BLaER1 treated with 17β-estradiol and CSF1 and Interleukin-3, amounts not matched to agents 10 nM and 100 nM (cell line): ENCODE data around the gene CCDC34.

Experiments used
- H3K27ac ChIP-seq, 11 experiments: shearing (Covaris generic); formaldehyde crosslinking; 2 replicates each; pipeline ENCODE4 v1.8.1; 2022
- H3K27me3 ChIP-seq, 11 experiments: shearing (Covaris generic); formaldehyde crosslinking; 2 replicates each; pipeline ENCODE4 v1.8.1; 2022
- H3K36me3 ChIP-seq, 11 experiments: shearing (Covaris generic); formaldehyde crosslinking; 2 replicates each; pipeline ENCODE4 v1.8.1; 2022
- H3K4me1 ChIP-seq, 10 experiments: shearing (Covaris generic); formaldehyde crosslinking; 2 replicates each; pipeline ENCODE4 v1.8.1; 2022
- H3K4me2 ChIP-seq, 11 experiments: shearing (Covaris generic); formaldehyde crosslinking; 2 replicates each; pipeline ENCODE4 v1.8.1; 2022
- H3K4me3 ChIP-seq, 10 experiments: shearing (Covaris generic); formaldehyde crosslinking; 2 replicates each; pipeline ENCODE4 v1.8.1; 2022
- H3K9ac ChIP-seq, 11 experiments: shearing (Covaris generic); formaldehyde crosslinking; 2 replicates each; pipeline ENCODE4 v1.8.1; 2022
- H3K9me3 ChIP-seq, 11 experiments: shearing (Covaris generic); formaldehyde crosslinking; replicated peaks in 1 of 11; 2 replicates each; pipeline ENCODE4 v1.8.1; 2022
- H4K20me1 ChIP-seq, 11 experiments: shearing (Covaris generic); formaldehyde crosslinking; 2 replicates each; pipeline ENCODE4 v1.8.1; 2022
- Cebpa-rat ChIP-seq, 11 experiments: shearing (Covaris generic); IDR thresholded peaks; 2 replicates each; pipeline ENCODE4 v1.8.1; 2022

The CCDC34 gene

GRCh38 chr11:27404427-27404826 lies 41.4 kb upstream of the CCDC34 start:
- H3K9me3 ChIP-seq = no peaks in the 10 kb centered on the region
- no peak overlapping the region for H3K4me3 ChIP-seq
- H3K27me3 ChIP-seq = no peaks in the 10 kb centered on the region
- no peaks in the 10 kb centered on the region for H4K20me1 ChIP-seq
- no peak for TF ChIP-seq Cebpa-rat (IDR thresholded peaks at IDR 0.05)
- H3K36me3 ChIP-seq = no peaks in the 10 kb centered on the region
- H3K4me2 ChIP-seq = no peak overlapping the region
- H3K4me1 ChIP-seq = no peaks in the 10 kb centered on the region
- H3K9ac ChIP-seq = no peak overlapping the region
- H3K27ac ChIP-seq = no peak overlapping the region

GRCh38 chr11:27403195-27403594 lies 40.2 kb upstream of the CCDC34 start:
- H3K9ac ChIP-seq = no peak overlapping the region
- H3K4me1 ChIP-seq = no peaks in the 10 kb centered on the region
- H3K4me2 ChIP-seq = no peak overlapping the region
- no peaks in the 10 kb centered on the region for H3K36me3 ChIP-seq
- no peak overlapping the region for H3K27ac ChIP-seq
- H3K9me3 ChIP-seq = no peaks in the 10 kb centered on the region
- TF ChIP-seq Cebpa-rat (IDR thresholded peaks at IDR 0.05) = no peak
- no peaks in the 10 kb centered on the region for H3K27me3 ChIP-seq
- no peak overlapping the region for H3K4me3 ChIP-seq
- no peaks in the 10 kb centered on the region for H4K20me1 ChIP-seq

GRCh38 chr11:27402450-27402849 lies 39.4 kb upstream of the CCDC34 start:
- Histone ChIP-seq H3K9me3 (no peaks in the 10 kb centered on the region), H3K27ac (no peak overlapping the region), H3K4me2 (no peak overlapping the region), H3K27me3 (no peaks in the 10 kb centered on the region), H3K9ac (no peak overlapping the region), H4K20me1 (no peaks in the 10 kb centered on the region), H3K4me3 (no peak overlapping the region), H3K4me1 (no peaks in the 10 kb centered on the region), H3K36me3 (no peaks in the 10 kb centered on the region)
- no peak for TF ChIP-seq Cebpa-rat (IDR thresholded peaks at IDR 0.05)

- Histone ChIP-seq H3K27ac (no peak overlapping the region), H3K36me3 (no peaks in the 10 kb centered on the region), H3K4me2 (no peak overlapping the region)
These were observed 38.9 kb upstream of the CCDC34 start for GRCh38 chr11:27401833-27402316.

GRCh38 chr11:27401280-27401832 lies 38.3 kb upstream of the CCDC34 start:
- no peak overlapping the region for H3K9ac ChIP-seq
- H3K4me3 ChIP-seq = no peak overlapping the region
- no peak for TF ChIP-seq Cebpa-rat (IDR thresholded peaks at IDR 0.05)
- no peaks in the 10 kb centered on the region for H3K9me3 ChIP-seq
- H3K4me2 ChIP-seq = no peak overlapping the region
- H3K36me3 ChIP-seq = no peaks in the 10 kb centered on the region
- H3K27ac ChIP-seq = no peak overlapping the region
- no peaks in the 10 kb centered on the region for H3K4me1 ChIP-seq
- H4K20me1 ChIP-seq = no peaks in the 10 kb centered on the region
- no peaks in the 10 kb centered on the region for H3K27me3 ChIP-seq

More at GRCh38 chr11:27401833-27402316, 38.9 kb upstream of the CCDC34 start:
- Histone ChIP-seq H4K20me1 (no peaks in the 10 kb centered on the region), H3K9ac (no peak overlapping the region), H3K9me3 (no peaks in the 10 kb centered on the region), H3K4me1 (no peaks in the 10 kb centered on the region), H3K27me3 (no peaks in the 10 kb centered on the region), H3K4me3 (no peak overlapping the region)
- no peak for TF ChIP-seq Cebpa-rat (IDR thresholded peaks at IDR 0.05)

GRCh38 chr11:27398400-27398770 lies 35.4 kb upstream of the CCDC34 start:
- no peak for TF ChIP-seq Cebpa-rat (IDR thresholded peaks at IDR 0.05)
- H3K9ac ChIP-seq = no peak overlapping the region
- H3K36me3 ChIP-seq = no peaks in the 10 kb centered on the region
- no peak overlapping the region for H3K4me3 ChIP-seq
- no peaks in the 10 kb centered on the region for H4K20me1 ChIP-seq
- no peak overlapping the region for H3K4me2 ChIP-seq
- H3K27ac ChIP-seq = no peak overlapping the region
- H3K27me3 ChIP-seq = no peaks in the 10 kb centered on the region
- H3K9me3 ChIP-seq = no peaks in the 10 kb centered on the region
- H3K4me1 ChIP-seq = no peaks in the 10 kb centered on the region

GRCh38 chr11:27397624-27398399 lies 34.8 kb upstream of the CCDC34 start:
- Histone ChIP-seq H3K4me1 (no peaks in the 10 kb centered on the region), H3K4me3 (no peak overlapping the region), H3K9ac (no peak overlapping the region), H3K27ac (no peak overlapping the region), H3K9me3 (no peaks in the 10 kb centered on the region), H3K36me3 (no peaks in the 10 kb centered on the region), H4K20me1 (no peaks in the 10 kb centered on the region), H3K27me3 (no peaks in the 10 kb centered on the region), H3K4me2 (no peak overlapping the region)
- no peak for TF ChIP-seq Cebpa-rat (IDR thresholded peaks at IDR 0.05)

- H3K27ac ChIP-seq = no peak overlapping the region
- no peaks in the 10 kb centered on the region for H4K20me1 ChIP-seq
- no peak overlapping the region for H3K4me3 ChIP-seq
- no peaks in the 10 kb centered on the region for H3K4me1 ChIP-seq
- no peaks in the 10 kb centered on the region for H3K36me3 ChIP-seq
- H3K9ac ChIP-seq = no peak overlapping the region
- TF ChIP-seq Cebpa-rat (IDR thresholded peaks at IDR 0.05) = no peak
- H3K9me3 ChIP-seq = no peaks in the 10 kb centered on the region
- no peak overlapping the region for H3K4me2 ChIP-seq
- no peaks in the 10 kb centered on the region for H3K27me3 ChIP-seq
These were observed 33.3 kb upstream of the CCDC34 start for GRCh38 chr11:27396259-27396839.

GRCh38 chr11:27395556-27396258 lies 32.7 kb upstream of the CCDC34 start:
- Histone ChIP-seq H3K4me1 (no peaks in the 10 kb centered on the region), H4K20me1 (no peaks in the 10 kb centered on the region), H3K27ac (no peak overlapping the region), H3K4me2 (no peak overlapping the region), H3K9me3 (no peaks in the 10 kb centered on the region), H3K4me3 (no peak overlapping the region), H3K9ac (no peak overlapping the region), H3K36me3 (no peaks in the 10 kb centered on the region), H3K27me3 (no peaks in the 10 kb centered on the region)
- no peak for TF ChIP-seq Cebpa-rat (IDR thresholded peaks at IDR 0.05)
